Measurements from ENCODE around the gene THADA. TPM values are rescaled to one million over a fixed set of nuclear protein-coding genes. Genes with fewer than 3 reads are reported as not detected.
A peak's percentile ranks its signal among the peaks of the same experiment; 100 is the strongest.
"Not testable (repeated sequence)": the region's sequence is repeated elsewhere in the genome, so short reads cannot be mapped to it uniquely, and the experiment has no call there.

Gene THADA
- total RNA-seq, 1 donor from 2014 or later = 32.6 TPM

DNA sequence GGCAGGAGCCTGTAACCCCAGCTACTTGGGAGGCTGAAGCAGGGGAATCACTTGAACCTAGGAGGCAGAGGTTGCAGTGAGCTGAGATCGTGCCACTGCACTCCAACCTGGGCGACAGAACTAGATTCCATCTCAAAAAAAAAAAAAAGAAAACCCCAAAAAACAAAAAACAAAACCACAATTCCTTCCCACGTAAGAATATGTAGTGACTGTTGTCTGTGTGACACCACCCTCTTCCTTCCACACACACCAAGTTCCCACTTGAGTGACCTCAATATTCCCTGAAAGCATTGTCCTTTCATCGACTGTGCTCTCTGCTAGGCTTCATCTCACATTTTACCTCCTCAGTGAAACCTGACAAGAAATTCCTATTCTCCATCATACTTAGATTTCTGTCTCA is 8.8 kb upstream of the THADA start:
- DNase-seq (ENCODE audit: low spot score in 2 of 2) = no peak
- no peak for FAIRE-seq

DNA sequence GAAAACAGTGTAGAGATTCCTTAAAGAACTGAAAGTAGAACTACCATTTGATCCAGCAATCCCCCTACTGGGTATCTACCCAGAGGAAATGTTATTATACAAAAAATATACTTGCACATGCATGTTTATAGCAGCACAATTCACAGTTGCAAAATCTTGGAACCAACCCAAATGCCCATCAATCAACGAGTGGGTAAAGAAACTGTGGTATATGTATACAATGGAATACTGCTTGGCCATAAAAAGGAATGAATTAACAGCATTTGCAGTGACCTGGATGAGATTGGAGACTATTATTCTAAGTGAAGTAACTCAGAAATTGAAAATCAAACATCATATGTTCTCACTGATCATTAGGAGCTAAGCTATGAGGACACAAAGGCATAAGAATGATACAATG is 4.8 kb upstream of the THADA start:
- not testable (repeated sequence) for DNase-seq (ENCODE audit: low spot score in 2 of 2); FAIRE-seq

DNA sequence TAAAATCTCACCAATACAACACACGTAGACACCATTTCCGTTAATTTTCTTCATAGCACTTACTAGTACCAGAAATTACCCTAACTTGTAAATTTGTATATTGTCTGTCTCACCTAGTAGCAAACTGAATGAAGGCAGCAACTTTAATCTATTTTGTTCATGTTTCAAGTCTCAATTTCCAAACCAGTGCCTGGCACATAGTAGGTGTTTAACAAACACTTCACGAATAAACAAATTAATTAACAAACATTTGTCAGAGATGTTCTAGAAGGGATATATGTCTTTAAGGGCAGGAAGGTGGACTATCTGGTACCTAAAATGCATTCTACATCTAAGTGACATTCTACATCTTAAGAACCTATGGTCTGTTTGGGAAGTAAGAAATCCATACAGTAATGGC is 963 bp downstream of the THADA start:
- FAIRE-seq (no peak), DNase-seq (ENCODE audit: low spot score in 2 of 2) (no peak)

DNA sequence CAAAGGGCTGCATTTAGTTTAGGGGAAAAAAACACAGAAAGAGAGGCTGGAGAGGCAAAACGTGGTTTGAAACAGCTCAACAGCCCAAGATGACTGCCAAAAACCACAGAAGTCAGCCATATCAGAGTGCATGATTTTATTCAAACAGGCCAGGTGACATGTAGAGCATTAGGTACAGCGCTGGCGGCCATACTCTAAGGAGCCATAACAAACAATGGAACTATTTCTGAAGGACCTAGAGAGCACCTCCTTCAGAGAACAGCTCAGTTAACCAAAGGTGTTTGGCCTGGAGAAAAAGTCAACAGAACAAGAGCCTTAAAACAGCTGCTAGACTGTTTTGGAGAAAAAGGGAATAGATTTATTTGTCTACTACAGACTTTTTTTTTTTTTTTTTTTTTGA is 2.6 kb downstream of the THADA start:
- FAIRE-seq = no peak
- DNase-seq (ENCODE audit: low spot score in 2 of 2) = no peak

DNA sequence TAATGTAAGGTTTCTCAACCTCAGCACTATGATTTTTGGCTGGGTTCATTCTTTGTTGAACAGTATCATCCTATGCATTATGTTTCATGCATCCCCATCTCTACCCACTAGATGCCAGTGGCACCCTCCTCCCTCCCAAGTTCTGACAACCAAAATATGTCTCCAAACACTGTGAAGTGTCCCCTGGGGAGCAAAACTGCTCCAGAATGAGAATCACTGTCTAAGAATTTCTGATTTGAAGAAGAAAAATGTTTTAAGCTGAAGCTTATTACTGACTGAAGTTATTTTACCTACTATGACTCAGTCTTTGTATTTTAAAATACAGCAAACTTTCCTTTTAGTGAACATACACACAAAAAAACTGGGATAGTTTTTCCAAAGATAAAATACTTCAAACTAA is 3.4 kb downstream of the THADA start:
- FAIRE-seq = no peak
- DNase-seq (ENCODE audit: low spot score in 2 of 2) = no peak

DNA sequence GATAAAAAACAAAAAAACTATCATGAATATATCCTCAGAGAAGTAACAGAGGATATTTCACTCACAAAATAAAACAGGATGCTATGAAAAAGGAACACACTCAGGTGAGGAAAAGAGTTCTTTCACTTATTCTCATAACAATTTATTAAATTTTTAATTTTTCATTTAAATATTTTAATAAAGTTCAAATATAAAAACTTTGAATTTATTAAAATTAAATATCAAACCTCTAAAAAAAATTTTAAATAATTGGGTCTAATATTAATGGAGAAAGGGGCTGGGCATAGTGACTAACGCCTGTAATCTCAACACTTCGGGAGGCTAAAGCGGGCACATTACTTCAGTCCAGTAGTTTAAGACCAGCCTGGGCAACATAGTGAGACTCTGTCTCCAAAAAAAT is 10.1 kb downstream of the THADA start:
- no peak for DNase-seq (ENCODE audit: low spot score in 2 of 2)
- peak; percentile 52 for FAIRE-seq

DNA sequence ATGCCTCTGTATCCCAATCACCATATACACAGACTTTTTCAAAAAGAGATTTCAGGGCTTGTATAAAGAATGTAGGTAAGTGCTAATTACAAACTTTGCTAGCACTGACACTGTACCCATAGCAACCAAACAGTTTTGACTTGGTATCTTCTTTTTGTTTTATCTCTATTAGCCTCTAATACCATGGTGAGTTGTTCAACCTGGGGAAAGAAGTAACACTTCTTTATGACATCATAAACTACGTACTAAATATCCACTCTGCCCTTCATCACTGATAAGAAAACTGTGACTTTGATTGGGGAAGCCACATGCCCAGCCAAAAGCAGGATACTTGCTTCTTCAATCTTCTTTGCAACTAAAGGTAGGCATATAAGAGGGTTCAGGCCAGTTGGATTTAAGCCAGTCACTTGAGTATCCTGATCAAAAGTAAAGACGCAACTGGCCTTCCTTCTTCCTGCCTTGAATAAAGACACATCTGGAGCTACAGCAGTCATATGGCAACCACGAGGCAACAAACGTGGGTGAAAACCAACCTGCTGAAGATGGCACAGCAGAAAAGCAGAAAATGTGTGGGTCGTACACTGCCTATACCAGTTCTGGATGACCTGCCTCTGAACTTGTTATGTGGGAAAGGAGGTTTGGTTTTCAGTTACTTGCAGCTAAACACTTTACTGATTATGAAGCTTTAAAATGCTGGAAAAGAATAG is 16.4 kb downstream of the THADA start:
- no peak for DNase-seq (ENCODE audit: low spot score in 2 of 2)
- FAIRE-seq = no peak

DNA sequence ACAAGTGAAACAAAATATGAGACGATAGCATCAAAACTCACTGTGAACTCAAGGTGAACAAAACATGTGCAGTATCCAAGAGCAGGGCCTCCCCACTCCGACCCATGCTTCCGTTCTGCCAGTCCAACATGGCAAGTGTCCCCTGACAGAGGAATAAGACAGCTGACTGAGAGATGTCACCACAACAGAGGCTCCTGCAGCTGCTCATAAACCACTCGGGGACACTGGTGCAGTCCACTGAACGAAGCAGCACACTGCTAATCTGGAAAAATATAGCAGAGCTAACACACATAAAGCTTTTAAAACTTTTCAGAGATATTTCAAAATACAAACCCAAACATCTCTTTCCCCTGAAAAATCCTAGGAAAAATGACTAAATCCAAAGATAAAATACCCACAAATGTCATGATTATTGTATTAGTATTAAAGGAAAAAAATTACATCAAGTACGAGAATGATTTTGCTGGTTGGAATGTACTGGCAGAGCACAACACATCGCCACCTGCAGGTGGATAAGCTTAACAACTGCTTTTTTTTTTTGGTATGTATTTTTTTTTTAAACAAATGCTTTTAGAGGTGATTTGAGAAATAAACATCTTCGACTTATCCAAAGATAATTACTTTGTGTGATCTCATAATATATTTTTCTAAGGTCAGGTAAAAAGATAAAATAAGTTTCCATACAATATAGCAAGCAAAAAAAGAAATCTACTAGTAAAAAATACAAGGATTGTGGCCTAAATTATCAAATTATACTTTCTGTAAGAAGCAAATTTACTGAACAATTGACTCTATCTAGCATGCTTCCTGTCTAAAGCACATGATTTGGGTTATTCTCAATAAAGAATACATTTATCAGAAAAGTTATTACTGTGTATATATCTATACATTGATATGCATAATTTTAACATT is 18.6 kb downstream of the THADA start:
- FAIRE-seq (peak; percentile 96), DNase-seq (ENCODE audit: low spot score in 2 of 2) (peak in 1 of 2 donors; percentile 27)

DNA sequence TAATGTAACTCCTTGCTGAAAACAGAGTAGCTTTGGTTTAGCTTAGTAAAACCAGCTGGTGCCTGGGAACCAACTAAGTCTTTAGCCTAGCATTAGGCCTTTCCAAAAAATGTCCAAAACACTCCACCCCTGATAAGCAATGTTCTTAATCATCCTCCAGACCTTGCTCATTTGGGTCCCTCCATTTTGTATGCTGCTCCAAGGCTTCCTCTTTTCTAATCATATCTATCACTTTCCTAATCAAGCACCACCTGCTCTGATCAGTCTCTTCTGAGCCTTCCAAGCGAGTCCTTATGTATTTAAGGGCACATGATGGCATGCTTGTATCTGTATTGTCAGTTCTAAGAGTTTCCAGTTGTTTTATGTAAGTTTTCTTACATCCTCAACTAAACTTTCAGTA is 23.6 kb downstream of the THADA start:
- no peak for DNase-seq (ENCODE audit: low spot score in 2 of 2)
- no peak for FAIRE-seq

DNA sequence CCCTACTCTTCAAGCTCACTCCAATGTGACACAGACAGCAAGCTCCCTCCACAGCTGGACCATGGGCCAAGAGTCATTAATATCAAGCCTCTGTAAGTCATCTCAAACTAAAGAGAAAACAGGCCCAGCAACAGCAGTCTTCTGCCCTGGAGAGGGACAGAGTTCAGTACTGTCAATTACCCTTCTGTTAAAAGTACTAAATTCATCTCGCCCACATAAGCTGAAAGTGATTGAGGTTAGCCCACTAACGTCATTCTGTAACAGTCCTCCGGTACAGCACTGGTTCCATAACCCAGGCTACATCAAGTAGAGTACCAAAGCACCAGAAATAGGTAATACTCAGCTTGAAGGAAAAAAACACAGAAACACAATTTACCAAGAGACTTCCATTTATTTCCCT is 25.9 kb downstream of the THADA start:
- no peak for FAIRE-seq
- no peak for DNase-seq (ENCODE audit: low spot score in 2 of 2)

DNA sequence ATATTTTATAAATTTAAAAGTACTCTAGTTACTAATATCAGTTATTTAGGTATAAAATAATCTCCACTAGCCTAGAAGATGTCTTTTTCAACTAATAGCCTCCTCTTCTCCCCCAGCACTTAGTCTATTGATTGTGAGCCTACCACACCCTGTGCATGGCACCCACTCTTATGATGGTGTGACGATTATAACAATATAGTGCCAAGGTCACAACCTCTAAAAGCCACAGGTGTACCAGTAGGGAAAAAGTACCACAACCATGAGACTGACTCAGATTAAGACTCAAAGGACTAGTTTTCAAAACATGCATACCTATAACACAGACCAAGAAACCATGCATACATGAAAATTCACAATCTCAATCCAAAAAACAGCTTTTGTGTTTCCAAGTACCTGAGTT is 27.6 kb downstream of the THADA start:
- no peak for DNase-seq (ENCODE audit: low spot score in 2 of 2)
- no peak for FAIRE-seq

DNA sequence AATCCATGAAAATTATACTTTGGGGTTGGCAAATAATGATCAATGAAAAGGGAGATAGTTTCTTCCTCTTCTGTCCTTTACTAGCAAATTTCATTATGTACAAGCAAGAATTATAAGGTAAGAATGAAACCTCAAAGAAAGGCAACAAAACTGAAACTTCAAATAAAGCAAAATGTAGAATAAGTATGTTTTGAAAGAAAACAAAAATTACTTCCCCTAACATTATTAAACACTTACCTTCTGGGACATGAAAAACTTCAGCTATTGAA is 29.4 kb downstream of the THADA start:
- DNase-seq (ENCODE audit: low spot score in 2 of 2) (no peak), FAIRE-seq (no peak)

DNA sequence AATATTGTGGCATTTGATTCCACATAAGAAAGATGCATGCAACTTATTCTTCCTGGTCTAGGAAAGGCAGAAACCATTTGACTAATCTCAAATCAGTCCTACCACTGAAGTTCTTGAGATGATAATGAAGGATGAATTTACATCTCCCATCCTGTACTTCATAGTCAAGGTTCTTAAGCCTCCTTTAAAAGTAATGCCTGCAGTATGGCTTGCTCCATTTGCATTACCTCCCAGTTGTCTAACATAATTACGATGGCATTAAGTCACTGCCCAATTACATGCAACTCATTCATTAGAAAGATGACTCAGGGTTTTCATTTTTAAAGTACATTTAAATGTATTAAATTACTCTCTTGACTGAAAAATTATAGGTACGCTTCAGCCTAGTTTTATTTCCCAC is 32.2 kb downstream of the THADA start:
- no peak for FAIRE-seq

DNA sequence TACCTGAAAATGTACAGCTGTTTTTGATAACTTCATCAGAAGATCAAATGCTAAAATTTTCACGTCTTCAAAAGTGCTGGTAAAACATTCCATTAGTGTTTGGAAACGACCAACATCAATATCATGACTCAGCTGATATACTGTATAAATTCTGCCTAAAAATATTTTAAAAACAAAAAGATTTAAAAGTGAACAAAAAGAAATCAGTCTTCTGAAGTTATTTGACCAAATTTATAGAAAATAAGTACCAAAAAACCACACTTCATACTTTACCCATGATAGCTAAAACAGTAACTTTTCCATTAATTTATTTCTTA is 35.6 kb downstream of the THADA start:
- peak; percentile 83 for FAIRE-seq
- no peak for DNase-seq (ENCODE audit: low spot score in 2 of 2)

More for the DNA sequence above, 32.2 kb downstream of the THADA start:
- DNase-seq (ENCODE audit: low spot score in 2 of 2) = no peak

DNA sequence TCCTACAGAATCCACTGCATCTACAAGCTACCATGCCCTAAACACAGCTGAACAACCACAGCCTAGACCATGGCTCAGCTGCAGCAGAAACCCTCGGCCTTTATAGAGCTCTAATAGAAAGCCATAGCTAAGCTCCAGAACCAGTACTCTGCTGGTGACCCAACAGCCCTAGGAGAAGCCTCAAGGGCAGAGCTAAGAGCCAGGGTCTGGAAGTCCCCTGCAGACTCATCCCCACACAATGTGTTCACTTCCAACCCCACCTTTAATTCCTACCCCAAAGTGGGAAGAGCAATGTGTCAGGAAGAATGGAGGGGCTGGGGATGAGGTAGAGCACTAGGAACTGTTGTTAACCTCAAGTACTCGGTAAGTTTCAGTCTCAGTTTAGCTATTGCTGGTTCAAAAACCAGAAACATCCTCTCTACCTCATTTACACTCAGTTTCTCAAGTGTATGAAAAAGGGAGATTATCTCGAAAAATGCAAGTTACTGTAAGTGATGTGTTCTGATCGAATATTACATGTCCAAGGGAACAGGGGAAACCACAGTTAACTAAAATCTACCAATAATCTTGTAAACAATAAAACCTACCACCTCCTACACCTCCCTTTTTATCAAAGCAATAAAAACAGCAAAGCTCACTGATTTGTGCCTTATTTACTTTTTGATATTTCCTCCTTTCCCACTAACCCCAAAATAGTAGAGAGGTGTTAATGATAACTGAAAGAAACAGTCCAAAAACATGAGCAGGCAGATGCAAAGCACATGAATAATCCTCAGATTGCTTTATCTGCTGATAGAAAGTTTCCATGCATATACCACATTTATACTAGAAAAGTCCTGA is 36.2 kb downstream of the THADA start:
- no peak for DNase-seq (ENCODE audit: low spot score in 2 of 2)
- no peak for FAIRE-seq

DNA sequence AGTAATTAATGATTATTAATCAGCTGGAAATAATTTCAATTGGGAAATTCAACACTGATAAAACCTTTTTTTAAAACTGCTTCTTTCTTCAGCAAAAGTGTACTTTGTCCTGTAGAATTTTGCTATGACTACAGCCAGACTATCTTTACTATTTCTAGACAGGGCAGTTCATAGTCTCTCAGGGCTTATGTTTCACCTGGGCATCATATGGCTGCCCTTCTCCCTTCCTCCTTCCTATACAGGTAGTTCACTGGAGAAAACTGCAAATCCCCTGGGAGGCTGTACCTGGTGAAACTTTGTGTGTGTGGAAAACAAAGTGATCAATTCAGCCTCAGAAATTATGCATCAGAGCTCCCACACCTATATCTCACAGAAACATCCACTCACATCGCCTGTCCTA is 38.6 kb downstream of the THADA start:
- FAIRE-seq = no peak
- no peak for DNase-seq (ENCODE audit: low spot score in 2 of 2)

DNA sequence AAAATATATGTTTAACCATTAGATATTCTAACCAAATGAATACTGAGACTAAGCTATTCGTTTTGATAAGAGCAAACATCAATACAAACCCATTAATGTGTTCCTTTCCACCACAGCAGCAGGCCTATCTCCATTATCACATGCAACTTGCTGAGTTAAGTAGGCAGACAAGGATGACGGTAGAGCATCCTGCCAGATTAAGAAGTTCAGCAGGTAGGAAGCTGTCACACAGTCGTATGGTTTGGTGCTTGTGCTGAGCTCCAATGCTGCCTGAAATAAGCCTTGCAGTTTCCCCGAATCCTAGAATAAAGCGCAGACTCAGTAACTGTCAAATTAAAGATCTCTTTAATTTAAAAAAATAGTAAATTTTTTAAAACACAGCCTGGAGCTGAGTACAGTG is 39.6 kb downstream of the THADA start:
- FAIRE-seq (no peak), DNase-seq (ENCODE audit: low spot score in 2 of 2) (no peak)

DNA sequence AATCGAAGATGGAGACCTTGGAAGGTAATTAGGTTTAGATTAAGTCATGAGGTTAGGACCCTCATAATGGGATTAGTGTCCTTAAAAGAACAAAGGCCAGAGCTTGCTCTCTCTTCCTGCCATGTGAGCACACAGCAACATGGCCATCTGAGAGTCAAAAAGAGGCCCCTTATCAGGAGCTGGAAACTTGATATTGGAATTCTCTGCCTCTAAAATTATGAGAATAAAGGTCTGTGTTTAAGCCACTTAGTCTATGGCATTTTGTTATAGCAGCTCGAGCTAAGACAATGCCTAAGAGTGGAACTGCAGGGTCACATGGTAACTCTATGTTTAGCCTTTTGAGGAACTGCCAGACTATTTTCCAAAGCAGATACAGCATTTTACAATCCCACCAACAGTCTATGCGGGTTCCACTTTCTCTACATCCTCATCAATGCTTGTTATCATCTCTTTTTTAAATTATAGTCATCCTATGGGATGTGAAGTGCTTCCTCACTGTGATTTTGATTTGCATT is 42.4 kb downstream of the THADA start:
- DNase-seq (ENCODE audit: low spot score in 2 of 2) = no peak

DNA sequence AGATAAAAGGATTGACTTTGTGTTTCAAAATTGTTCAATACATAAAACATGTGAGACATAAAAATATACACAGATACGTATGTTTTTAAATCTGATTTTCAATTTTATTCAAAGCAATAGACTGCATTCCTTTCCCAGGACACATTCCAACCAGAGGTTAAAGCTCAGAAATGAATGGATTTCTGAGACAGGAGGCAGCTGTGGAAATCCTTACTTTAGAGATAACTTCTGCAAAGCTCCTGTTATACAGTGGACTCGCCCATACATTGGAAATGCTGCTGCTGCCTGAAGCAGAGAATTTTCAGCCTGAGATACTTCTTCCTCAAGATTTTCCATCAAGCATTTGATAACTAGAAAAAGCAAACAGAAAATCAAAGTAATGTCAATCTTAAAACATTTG is 43.8 kb downstream of the THADA start:
- FAIRE-seq (no peak), DNase-seq (ENCODE audit: low spot score in 2 of 2) (no peak)

More for the DNA sequence above, 42.4 kb downstream of the THADA start:
- FAIRE-seq = no peak

DNA sequence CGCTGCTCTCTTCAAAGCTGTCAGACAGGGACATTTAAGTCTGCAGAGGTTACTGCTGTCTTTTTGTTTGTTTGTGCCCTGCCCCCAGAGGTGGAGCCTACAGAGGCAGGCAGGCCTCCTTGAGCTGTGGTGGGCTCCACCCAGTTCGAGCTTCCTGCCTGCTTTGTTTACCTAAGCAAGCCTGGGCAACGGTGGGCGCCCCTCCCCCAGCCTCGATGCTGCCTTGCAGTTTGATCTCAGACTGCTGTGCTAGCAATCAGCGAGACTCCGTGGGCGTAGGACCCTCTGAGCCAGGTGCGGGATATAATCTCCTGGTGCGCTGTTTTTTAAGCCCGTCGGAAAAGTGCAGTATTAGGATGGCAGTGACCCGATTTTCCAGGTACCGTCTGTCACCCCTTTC is 47.5 kb downstream of the THADA start:
- not testable (repeated sequence) for FAIRE-seq

DNA sequence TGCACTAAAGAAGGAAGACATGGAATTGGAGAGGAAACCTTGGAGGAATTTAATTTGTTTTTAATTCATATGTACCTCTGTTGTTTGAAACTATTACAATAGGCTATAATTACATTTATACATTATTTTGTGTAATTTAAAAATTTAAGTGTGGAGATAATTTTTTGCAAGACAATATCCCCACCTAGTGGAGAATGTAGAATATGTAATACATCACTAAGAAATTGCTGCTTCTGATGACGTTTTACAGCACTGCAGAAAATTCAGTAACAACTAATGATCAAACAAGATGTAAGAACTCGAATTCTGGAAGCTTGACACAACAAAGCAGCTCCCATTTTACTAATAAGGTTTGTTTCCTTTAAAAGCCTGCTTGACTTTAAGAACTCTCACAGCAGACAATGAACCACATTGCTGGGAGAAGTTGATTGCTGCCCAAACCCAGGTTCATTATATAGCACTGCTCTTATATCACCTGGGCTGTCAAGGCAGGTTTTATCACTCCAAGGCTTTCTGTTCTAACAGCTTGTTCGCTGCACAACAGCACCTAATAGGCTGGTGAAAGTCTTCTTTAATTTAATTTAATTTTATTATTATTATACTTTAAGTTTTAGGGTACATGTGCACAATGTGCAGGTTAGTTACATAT is 53.4 kb downstream of the THADA start:
- FAIRE-seq (peak; percentile 58), DNase-seq (ENCODE audit: low spot score in 2 of 2) (peak in 1 of 2 donors; percentile 24)

More for the DNA sequence above, 47.5 kb downstream of the THADA start:
- not testable (repeated sequence) for DNase-seq (ENCODE audit: low spot score in 2 of 2)
